GM18498 (cell line): ENCODE measurements around the gene GDAP2.
A peak's percentile ranks its signal among the peaks of the same experiment; 100 is the strongest.
"Not testable (repeated sequence)": the region's sequence is repeated elsewhere in the genome, so short reads cannot be mapped to it uniquely, and the experiment has no call there.

ENCODE experiments used
- ATAC-seq: cut with Tn5 transposase; IDR thresholded peaks from one replicate; pipeline ENCODE4 v1.9.1; 2021; ENCODE audit warnings: mild to moderate bottlenecking, moderate library complexity; ENCODE audit not compliant: unreplicated experiment

GDAP2 gene, protein sequence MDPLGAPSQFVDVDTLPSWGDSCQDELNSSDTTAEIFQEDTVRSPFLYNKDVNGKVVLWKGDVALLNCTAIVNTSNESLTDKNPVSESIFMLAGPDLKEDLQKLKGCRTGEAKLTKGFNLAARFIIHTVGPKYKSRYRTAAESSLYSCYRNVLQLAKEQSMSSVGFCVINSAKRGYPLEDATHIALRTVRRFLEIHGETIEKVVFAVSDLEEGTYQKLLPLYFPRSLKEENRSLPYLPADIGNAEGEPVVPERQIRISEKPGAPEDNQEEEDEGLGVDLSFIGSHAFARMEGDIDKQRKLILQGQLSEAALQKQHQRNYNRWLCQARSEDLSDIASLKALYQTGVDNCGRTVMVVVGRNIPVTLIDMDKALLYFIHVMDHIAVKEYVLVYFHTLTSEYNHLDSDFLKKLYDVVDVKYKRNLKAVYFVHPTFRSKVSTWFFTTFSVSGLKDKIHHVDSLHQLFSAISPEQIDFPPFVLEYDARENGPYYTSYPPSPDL

DNA sequence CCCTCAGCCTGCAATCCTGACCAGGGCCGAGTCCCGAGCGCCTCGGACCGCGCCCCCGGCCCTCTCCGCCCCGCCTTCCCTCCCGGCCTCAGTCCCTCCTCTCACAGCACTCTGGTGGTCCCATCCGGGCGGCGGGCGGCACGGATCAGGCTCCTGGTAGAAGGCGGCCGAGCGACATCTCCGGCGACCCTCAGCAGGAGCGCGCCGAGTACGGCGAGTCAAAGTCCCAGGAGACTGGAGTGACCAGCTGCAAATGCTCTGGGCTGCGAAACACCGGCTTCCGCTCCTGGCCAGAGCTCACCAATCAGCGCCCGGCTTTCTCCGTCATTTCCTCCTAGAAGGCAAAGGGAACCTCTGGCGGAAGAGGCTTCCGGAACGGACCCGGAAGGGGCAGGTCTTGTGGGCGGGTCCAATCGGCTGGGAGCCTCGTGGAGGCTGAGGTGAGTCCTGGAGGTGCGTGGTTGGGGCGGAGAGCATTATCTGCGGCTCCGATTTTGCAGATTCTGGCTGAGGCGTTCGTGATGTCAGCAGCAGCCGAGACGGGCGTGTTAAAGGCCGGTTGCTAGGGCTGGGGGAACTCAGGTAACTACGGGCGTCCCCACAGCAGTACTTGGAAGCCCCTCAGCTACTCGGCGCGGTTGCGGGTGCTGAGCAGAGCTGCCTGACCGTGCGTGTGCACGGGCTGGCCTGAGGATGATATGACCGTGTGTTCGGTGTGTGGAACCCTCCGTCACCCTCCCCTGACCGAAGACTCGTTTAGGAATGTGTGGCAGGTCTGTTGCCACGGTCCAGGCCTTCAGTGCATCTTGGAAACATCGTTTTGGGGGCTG, at the start of gene GDAP2, which contains the start of gene WDR3:
GDAP2 (minus strand) TSS at position 279 of the 830 bp plus-strand sequence. CDS start 9,264 bp downstream, outside the sequence.
WDR3 (plus strand) TSS at position 397 of the 830 bp plus-strand sequence. CDS start 3,581 bp downstream, outside the sequence.
- ATAC-seq, result peak; percentile 95

DNA sequence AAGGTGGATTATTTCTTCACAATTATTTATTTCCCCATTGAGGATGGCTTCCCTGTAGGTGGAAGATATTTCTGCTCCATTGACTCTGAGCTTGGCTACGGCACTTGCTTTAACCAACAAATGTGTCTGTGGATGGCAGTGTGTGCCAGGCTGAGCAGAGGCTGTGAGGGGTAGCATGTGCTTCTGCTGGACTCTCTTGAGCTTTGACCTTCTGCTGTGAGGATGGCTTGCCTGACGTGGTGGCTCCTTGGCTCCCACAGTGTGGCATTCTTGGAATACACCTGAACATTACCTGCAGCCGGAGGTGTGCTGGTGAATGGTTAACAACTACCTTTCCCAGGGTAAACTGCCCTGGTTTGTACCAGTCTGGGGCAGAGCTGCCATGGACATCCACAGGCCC, 47.0 kb upstream of the GDAP2 start:
- ATAC-seq, result no peak

DNA sequence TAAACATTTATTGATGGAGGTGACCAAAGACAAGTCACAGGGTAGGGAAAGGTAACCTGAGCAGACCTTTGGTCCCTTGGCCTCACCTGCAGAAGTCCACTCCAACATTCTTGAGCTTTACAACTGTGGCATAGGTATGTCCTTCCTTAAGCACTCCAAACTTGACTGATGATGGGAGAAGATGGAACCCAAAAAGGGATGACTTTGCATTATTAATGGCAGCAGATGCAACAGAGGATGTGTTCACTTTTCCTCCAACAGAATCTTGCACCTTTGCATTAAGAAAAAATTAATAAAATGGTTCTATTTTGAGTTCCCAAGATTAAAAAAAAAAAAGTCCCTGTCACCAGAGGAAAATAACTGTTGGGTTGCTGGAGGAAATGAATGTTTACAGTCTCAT, 42.4 kb upstream of the GDAP2 start:
- no peak for ATAC-seq

DNA sequence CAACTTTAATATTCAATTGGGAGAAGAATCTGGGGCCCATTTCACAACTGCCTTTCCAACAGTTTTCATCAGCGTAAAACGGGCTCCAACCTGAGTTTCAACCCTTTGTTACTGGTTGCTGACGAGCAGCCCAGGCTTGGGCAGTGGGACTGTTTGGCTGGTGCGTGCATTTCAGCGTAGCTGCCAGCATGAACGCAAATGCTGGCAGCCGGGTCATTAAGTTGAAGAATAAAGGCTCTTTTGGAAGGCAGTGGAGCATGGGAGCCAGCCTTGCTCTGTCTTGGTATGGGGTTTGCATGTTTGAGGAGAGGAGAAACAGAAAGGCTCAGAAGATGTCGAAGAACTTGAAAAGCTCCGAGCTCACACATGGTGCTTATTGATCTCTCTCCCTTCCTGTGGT, 40.8 kb upstream of the GDAP2 start:
- ATAC-seq, result no peak

DNA sequence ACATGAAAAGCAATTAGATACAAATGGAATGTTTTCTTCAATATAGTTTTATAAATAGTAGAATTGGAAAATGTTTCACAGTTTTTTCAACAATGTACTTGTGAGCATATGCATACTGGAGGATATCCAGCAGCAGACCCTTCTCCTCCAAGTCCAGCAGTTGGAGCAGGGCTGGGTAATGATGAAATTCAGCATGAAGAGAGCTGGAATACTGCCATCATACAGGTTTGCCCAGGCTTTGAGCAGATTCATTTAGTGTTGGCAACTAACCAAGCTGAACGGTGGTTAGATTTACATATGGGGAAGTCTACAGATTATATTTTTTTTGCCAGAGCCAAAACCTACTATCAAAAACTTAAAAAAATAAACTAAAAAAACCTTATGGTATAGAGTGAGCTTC, 38.5 kb upstream of the GDAP2 start:
- ATAC-seq, result no peak

DNA sequence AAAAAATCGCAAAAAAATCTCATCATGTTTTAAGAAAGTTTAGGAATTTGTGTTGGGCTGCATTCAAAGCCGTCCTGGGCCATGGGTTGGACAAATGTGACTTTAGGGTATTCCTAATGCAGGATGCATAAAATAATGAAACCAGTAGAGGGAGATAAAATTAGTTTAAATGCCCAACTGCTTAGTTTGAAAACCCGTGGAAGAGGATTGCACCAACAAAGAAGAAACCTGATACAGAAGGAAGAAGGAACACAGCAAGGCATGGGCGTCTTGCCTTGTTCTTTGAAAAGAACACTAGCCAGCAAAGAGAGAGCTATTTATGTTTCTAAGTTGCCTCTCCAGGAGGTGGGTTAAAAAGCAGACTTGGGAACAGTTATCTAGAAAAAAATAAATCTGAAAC, 38.1 kb upstream of the GDAP2 start:
- ATAC-seq, result no peak

DNA sequence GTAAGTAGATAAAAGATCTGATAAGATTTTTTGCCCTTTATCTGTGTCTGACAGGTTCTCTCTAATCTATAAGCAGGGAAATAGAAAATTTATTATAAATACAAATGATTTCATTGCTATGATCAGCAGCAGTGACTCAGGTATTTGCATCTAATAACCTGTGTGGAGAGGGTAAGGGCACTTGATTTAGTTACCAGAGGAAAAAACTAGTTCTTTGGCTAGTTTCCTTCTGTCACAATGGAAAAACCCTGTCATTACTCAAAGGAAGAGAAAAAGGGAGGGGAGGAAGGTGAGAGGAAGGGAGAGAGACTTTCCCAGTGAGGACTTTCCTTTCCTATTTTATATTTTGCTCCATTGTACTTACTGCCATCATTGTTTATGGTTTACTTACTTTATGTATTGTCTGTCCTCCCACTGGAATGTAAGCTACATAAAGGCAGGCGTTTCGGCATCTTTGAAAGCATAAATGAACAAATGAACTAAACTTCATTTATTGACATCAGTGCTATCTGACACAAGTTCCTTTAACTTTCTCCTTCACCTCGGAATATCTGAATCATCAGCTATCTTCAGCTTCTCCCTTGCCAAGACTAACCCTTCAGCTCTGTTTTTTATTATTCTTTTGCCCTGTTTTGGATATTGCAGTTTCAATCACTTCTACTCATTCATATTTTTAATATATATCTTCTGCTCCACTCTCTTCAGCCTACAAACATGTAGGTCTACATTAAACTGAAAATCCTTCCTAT, 35.0 kb upstream of the GDAP2 start:
- no peak for ATAC-seq

DNA sequence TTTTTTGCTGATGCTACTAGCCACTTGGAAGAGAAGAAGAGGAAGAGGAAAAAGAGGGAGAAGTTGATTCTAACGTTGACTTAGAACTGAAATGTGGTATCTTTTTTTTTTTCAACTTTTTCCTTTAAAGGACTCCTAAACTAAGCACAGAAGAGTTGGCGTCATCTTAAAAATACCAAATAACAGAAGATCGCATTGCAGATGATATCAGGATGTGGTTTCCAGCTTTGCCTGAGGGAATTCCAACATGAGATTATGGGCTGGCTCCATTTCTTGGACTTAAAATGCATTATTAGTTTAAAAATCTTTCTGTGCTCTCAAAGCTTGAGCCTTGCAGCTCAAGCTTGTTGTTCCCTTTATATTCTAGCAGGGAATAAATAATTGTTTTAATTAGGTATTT, 29.9 kb upstream of the GDAP2 start:
- no peak for ATAC-seq

DNA sequence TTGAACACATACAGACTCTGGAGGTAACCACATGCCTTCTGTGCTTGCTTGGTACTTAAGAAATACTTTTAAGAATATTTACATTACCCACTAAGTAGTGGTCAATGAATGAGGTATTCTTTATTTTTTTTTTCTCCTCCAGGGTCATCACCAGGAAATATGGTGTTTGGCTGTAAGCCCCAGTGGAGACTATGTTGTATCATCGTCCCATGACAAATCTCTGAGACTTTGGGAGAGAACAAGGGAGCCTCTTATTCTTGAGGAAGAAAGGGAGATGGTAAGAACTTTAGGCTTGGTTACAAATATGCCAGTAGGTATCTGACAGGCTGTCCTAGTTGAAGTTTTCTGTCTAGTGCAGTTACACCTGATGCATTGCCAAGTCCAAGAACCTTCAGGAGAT, 23.0 kb upstream of the GDAP2 start:
- ATAC-seq, result no peak

DNA sequence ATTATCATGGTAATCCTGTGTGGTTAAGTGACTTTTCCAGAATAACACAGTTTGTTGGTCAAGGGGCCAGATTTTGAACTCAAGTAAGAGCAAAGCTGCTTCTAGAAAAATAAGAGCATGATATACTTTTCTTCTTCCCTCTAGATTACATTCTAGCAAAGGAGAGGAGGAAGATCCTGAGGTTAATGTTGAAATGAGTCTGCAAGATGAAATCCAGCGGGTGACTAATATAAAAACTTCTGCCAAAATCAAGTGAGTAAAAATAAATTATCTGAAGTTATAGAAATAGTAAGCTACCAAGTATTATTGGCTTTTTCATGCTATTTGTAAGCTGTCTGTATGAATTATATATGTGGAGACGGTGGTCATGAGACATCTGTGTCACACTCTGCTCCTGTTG, 12.9 kb upstream of the GDAP2 start:
- ATAC-seq, result no peak

DNA sequence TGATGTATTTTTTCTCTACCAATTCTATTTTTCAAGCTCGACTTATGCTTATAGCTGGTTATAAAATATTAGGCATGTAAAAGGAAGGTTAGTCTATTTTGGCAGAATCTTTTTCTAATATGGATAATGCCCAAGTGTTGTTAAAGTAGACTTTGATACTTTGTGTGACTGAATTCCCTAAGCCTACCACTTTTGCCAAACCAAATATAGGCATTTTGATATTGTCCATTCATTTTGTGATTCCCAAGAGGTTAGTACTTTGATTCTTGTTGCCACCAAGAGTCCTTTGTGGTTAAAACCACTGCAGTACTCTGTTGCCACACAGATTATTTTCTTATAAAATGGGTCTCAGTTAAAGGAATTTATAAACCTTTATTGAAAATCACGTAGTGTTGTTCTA, 4.3 kb upstream of the GDAP2 start:
- no peak for ATAC-seq

DNA sequence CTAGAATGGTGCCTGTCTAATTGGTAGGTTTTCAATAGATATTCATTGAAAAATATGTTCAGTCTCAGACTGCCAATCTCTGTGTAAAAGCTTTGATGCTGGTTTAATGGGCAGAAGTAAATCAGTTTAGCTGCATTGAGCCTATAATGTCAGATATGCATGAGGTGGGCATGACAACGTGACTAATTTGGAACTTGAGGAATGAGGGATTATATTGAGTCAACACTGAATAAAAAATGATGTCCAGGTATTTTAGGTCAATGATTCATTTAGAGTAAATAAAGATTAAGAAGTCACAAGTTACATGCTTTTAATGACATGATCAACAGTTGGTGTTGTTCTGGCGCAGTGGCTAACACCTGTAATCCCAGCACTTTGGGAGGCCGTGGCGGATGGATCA, 3.2 kb upstream of the GDAP2 start:
- no peak for ATAC-seq

DNA sequence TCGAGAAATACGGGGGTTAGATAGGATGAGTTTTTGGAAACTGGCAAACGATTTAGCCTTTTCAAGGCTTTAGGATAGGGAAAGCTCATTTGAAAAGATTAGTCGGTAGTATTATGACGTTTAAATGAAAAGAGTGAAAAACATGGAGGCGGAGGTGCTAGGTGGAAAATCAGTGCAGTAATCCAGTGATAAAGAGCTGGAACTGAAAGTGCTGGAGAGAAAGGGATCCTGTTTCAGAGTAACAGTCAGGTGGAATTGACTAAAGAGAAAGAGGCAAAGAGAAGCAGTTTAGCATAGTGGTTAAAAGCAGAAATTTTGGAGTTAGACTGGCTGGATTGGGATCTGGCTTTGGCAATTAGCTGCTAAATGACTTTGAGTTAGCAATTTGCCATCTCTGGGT, 1.1 kb upstream of the GDAP2 start:
- no peak for ATAC-seq

DNA sequence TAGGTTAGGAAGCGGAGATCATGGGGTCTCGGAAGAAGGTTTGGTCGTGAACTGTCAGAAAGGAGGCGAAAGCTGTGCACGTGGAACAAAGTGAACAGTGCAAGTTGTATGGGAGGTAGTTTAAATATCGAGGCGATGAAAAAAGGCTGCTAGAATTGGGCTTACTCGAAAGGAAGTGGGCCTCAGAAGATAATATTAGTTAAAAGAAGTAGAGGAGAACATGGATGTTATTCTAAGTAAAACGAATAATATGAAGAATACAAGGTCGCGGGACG, 689 bp upstream of the GDAP2 start:
- ATAC-seq, result peak; percentile 1

DNA sequence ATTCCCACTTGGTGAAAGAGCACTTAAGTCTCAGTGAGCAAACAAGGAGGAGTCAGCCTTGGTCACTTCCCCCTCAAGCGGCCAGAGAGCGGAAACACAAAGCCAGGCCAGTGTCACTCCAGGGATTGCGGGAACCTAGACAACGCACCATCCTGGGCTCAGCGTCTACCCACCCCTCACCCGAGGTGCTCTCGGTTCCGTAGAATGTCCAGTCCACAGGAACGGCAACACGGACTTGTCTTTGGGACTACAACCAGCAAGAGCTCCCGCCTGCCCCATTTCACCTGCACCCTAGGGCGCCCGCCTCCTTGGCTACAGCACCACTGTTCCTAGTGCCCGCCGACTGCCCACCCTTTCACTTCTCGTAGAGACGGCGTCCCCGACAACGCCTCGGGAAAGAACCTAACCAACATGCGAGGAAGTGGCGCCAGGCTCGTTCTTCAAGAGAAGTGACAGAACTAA, 509 bp downstream of the GDAP2 start:
- ATAC-seq, result peak; percentile 43

DNA sequence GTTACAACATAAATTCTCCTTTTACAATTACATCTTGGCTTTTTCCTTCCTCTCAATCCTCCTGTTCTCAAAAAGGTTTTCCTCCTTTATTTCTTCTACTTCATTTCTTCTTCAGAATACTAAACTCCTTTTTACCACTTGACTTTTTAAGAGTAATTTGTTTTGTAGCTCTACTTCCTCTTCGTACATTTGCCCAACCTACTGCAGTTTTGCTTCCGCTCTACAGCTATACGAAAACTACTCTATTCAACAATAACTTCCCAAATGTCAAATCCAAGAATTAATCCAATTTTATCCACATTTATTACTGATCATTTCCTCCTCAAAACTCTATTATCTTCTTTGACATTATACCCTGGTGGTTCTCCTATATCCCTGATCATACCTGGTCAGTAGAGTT, 3.4 kb downstream of the GDAP2 start:
- ATAC-seq, result no peak

DNA sequence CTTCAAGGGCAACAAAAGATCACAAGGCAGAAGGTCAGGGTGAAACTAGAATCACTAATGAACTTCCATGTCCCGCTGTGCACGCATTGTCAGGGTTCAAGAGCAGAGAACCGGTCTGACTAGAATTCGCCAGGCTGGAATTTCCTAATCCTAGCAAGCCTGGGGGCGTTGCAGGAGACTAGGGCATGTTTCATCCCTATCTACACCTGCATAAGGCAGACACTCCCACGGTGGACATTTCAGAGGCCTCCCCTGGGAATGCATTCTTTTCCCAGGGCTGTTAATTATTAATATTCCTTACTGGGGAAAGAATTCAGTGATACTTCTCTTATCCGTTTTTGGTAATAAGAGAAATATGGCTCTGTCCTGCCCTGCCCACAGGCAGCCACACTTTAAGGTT, 6.7 kb downstream of the GDAP2 start:
- ATAC-seq, result not testable (repeated sequence)

DNA sequence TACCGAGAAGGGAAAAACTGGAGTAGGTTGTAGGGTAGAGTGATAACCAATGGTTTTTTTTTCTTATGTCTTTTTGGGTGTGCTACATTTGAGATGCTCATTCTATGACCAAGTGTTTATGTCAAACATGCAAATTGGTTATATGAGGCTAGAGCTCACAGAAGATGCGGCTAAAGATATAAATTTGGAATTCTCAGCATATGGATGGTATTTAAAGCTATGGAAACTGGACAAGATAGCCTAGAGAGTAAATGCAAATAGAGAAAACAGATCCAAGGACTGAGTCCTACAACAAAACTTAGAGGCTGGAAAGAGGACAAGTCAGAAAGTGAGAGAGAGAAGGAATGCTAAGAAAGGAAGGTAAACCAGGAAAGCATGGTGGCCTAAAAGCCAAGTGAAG, 7.4 kb downstream of the GDAP2 start:
- ATAC-seq, result no peak

DNA sequence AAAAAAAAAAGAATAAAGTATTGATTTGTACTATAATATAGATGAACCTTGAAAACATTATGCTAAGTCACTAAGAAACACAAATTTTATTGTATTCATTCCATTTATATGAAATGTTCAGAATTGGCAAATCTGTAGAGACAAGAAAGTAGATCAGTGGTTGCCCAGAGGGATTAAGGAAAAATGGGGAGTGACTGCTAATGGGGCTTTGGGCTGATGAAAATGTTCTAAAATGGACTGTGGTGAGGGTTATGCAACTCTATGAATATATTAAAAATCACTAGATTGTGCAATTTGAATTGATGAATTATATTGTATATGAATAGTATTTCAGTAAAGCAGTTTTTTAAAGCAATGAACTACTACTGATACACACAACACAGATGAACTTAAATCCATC, 10.0 kb downstream of the GDAP2 start:
- no peak for ATAC-seq

DNA sequence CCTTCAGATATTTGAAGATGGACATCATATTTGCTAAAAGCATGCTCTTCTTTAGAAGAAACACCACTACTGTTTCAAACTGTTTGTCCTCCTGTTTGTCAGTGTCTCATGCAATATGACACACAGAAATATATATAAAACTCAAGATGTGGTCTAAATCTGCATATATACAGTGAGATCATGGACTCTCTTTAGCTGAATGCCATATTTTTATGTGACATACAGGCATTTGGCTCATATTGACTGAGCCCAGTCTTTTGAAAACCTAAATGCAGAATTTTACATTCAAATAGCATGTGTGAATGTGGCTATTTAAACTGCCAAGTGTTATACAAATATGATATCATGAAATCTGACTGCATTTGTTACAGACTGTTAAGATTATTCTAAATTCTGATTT, 18.4 kb downstream of the GDAP2 start:
- no peak for ATAC-seq

DNA sequence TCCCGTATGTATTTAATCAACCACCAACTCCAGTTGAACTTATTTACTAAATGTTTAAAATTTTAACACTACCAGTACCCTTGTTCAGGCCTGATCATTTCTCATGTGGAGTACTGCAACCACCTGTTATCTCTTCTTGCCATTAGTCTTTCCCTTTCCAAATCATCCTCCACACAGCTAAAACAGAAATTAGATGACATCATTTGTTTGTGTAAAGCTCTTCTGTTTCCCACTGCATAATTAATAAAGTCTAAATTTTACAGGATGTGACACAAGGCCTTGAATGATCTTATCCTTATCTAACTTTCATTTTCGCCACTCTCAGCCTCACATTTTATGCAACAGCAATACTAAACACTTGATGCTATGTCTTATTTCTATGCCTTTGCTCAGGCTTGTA, 24.4 kb downstream of the GDAP2 start:
- no peak for ATAC-seq
